Skeletal muscle satellite cell (primary cell): Measurements from ENCODE around the gene MRPS18B.
"Not testable (repeated sequence)": the region's sequence is repeated elsewhere in the genome, so short reads cannot be mapped to it uniquely, and the experiment has no call there.

Experiments
- H3K27me3 ChIP-seq: 2 replicates; pipeline ENCODE4 v1.7.0; 2013; ENCODE audit warnings: low read length; ENCODE audit not compliant: control insufficient read depth, insufficient read depth
- H3K36me3 ChIP-seq: 2 replicates; pipeline ENCODE4 v1.7.0; 2013; ENCODE audit warnings: mild to moderate bottlenecking, control low read depth, low read length; ENCODE audit not compliant: insufficient read depth
- H3K4me1 ChIP-seq: 2 replicates; pipeline ENCODE4 v1.7.0; 2013; ENCODE audit warnings: low read length; ENCODE audit not compliant: control insufficient read depth, insufficient read depth
- H3K4me2 ChIP-seq: 2 replicates; pipeline ENCODE4 v1.7.0; 2013; ENCODE audit warnings: mild to moderate bottlenecking, low read length
- H3K4me3 ChIP-seq: 2 replicates; pipeline ENCODE4 v1.7.0; 2013; ENCODE audit warnings: low read length
- H3K9ac ChIP-seq: 2 replicates; pipeline ENCODE4 v1.7.0; 2013; ENCODE audit warnings: mild to moderate bottlenecking, low read depth, low read length, moderate library complexity
- H3K9me3 ChIP-seq: replicated peaks from 2 replicates; pipeline ENCODE4 v1.7.0; 2013; ENCODE audit warnings: mild to moderate bottlenecking, control low read depth, low read length

The MRPS18B gene

DNA sequence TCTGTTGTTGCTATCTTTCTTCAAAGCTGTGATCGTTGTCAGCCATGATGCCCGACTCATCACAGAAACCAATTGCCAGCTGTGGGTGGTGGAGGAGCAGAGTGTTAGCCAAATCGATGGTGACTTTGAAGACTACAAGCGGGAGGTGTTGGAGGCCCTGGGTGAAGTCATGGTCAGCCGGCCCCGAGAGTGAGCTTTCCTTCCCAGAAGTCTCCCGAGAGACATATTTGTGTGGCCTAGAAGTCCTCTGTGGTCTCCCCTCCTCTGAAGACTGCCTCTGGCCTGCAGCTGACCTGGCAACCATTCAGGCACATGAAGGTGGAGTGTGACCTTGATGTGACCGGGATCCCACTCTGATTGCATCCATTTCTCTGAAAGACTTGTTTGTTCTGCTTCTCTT is 27.1 kb upstream of the MRPS18B start:
- Histone ChIP-seq H3K9me3 (no peaks in the 10 kb centered on the region), H3K36me3 (peaks cover 57% of the 10 kb centered on the region), H3K27me3 (no peaks in the 10 kb centered on the region), H3K4me1 (peaks cover 19% of the 10 kb centered on the region), H3K4me3 (no peak overlapping the region), H3K4me2 (peak overlapping the region; percentile 14), H3K9ac (peak overlapping the region; percentile 67)

DNA sequence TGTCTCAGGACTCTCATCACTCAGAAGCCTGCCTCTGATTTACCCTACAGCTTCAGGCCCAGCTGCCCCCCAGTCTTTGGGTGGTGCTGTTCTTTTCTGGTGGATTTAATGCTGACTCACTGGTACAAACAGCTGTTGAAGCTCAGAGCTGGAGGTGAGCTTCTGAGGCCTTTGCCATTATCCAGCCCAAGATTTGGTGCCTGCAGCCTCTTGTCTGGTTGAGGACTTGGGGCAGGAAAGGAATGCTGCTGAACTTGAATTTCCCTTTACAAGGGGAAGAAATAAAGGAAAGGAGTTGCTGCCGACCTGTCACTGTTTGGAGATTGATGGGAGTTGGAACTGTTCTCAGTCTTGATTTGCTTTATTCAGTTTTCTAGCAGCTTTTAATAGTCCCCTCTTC is 26.6 kb upstream of the MRPS18B start:
- H3K4me3 ChIP-seq = no peak overlapping the region
- H3K4me2 ChIP-seq = peak overlapping the region; percentile 14
- peaks cover 52% of the 10 kb centered on the region for H3K36me3 ChIP-seq
- peak overlapping the region; percentile 67 for H3K9ac ChIP-seq
- H3K9me3 ChIP-seq = no peaks in the 10 kb centered on the region
- no peaks in the 10 kb centered on the region for H3K27me3 ChIP-seq
- peaks cover 19% of the 10 kb centered on the region for H3K4me1 ChIP-seq

DNA sequence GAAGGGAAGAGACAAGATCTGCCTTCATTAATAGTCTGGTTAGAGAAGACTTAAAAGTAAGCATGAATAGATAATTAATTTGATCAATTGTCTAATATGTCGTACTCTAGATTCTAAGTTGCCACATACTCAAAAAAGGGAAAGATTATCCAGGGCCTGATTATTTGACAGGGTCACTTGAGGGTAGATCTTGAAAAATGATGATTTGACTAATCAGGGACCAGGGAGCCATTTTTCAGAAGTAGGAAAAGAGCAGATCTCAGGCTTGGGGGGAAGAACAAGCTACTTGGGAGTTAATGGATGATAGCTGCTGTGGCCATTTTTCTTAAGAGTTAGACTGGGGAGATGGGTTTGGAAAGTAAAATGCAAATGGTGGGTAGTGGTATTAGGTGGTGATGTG is 25.4 kb upstream of the MRPS18B start:
- H3K4me2 ChIP-seq = no peak overlapping the region
- no peaks in the 10 kb centered on the region for H3K9me3 ChIP-seq
- H3K36me3 ChIP-seq = peaks cover 44% of the 10 kb centered on the region
- H3K9ac ChIP-seq = no peak overlapping the region
- H3K4me1 ChIP-seq = peaks cover 19% of the 10 kb centered on the region
- no peaks in the 10 kb centered on the region for H3K27me3 ChIP-seq
- no peak overlapping the region for H3K4me3 ChIP-seq

DNA sequence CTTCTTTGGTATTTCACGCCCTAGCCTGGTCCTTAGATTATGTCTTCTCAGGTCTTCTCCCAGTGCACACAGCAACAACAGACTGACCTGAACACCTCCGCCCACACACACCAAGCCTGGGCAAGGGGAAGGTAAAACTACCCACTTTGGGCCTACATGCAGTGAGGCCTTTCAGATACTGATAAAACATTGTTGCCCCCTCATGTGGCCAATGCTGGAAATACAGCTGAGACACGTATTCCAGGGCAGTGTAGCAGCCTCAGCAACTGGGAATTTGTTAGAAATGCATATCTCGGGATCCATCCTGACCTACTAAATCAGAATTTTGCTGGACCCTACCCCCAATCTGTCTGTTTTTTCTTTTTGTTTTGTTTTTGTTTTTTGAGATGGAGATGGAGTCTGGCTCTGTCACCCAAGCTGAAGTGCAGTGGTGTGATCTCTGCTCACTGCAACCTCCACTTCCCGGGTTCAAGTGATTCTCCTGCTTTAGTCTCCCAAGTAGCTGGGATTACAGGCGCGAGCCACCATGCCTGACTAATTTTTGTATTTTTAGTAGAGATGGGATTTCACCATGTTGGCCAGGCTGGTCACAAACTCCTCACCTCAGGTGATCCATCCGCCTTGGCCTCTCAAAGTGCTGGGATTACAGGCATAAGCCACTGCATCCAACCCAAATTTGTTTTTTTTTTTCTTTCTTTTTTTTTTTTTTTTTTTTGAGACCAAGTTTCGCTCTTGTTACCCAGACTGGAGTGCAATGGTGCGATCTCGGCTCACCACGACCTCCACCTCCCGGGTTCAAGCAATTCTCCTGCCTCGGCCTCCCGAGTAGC is 20.1 kb upstream of the MRPS18B start:
- not testable (repeated sequence) for H3K9me3 ChIP-seq, H3K4me1 ChIP-seq, H3K4me3 ChIP-seq, H3K27me3 ChIP-seq, H3K9ac ChIP-seq, H3K4me2 ChIP-seq
- peaks cover 37% of the 10 kb centered on the region for H3K36me3 ChIP-seq

DNA sequence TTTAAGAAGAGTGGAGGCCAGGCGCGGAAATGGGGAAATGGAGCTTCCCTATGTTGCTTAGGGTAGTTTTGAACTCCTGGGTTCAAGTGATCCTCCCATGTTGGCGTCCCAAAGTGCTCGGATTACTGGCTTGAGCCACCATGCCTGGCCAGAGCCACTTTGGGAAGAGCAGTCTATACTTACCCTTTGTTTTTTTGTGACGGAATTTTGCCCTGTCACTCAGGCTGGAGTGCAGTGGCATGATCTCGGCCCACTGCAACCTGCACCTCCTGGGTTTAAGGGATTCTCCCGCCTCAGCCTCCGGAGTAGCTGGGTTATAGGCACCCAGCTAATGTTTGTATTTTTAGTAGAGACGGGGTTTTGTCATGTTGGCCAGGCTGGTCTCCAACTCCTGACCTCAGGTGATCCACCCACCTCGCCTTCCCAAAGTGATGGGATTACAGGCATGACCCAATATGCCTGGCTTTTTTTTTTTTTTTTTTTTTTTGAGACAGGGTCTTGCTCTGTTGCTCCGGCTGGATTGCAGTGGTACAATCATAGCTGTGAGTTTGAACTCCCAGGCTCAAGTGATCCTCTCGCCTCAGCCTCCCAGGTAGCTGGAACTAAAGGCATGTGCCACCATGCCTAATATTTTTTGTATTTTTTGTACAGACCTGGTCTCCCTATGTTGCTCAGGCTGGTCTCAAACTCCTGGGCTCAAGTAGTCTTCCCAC is 18.6 kb upstream of the MRPS18B start:
- H3K4me3 ChIP-seq = no peak overlapping the region
- no peaks in the 10 kb centered on the region for H3K9me3 ChIP-seq
- H3K4me2 ChIP-seq = no peak overlapping the region
- H3K27me3 ChIP-seq = no peaks in the 10 kb centered on the region
- H3K4me1 ChIP-seq = no peaks in the 10 kb centered on the region
- H3K9ac ChIP-seq = no peak overlapping the region
- H3K36me3 ChIP-seq = peaks cover 51% of the 10 kb centered on the region

DNA sequence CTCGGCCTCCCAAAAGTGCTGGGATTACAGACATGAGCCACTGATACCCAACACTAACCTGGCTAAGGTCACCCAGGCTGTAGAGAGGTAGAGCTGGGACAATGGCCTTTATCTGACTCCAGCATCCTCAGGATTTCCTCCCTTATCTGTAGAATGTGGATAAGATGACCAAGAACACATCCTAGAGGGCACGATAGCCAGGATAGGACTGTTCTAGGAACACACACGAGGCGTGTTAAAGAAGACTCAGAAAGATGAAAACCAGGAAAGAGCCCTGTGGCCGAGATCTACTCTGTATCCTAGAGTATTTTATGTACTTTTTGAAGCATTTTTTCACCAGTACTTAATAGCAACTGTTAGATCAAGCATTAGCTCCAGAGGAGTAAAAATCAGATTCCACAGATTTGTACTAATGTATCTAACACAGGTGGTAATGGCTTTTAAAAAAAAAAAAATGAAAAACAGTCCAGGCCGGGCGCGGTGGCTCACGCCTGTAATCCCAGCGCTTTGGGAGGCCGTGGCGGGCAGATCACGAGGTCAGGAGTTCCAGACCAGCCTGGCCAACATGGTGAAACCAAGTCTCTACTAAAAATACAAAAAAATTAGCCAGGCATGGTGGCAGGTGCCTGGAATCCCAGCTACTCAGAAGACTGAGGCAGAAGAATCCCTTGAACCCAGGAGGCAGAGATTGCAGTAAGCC is 17.9 kb upstream of the MRPS18B start:
- Histone ChIP-seq H3K4me2 (no peak overlapping the region), H3K27me3 (no peaks in the 10 kb centered on the region), H3K4me1 (no peaks in the 10 kb centered on the region), H3K9ac (no peak overlapping the region), H3K36me3 (peaks cover 54% of the 10 kb centered on the region), H3K9me3 (no peaks in the 10 kb centered on the region), H3K4me3 (no peak overlapping the region)

DNA sequence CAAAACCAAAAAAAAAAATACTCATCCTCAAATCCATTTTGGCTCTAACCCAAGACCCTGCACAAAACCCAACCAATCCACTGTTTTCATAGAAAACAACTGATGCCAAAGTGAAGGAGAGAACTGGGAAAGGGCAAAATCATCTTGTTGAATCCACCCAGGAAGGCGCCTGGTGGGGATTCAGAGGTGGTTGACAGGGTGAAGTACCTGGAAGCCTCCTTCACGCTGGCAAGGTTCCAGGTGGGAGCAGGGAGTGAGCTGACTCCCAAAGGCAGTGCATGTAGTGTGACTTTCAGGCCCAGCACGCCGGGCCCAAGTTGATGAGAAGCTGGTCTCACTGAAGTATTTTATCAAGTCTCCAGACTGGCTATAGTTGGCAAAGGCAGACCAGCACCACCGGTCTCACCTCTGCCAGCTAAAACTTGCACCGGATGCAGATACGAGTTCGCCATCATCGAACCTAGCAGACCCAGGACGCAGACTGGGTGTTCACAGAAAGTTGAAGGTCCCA is 17.1 kb upstream of the MRPS18B start:
- Histone ChIP-seq H3K9ac (no peak overlapping the region), H3K27me3 (no peaks in the 10 kb centered on the region), H3K4me2 (no peak overlapping the region), H3K36me3 (peaks cover 58% of the 10 kb centered on the region), H3K4me1 (no peaks in the 10 kb centered on the region), H3K4me3 (no peak overlapping the region), H3K9me3 (no peaks in the 10 kb centered on the region)

DNA sequence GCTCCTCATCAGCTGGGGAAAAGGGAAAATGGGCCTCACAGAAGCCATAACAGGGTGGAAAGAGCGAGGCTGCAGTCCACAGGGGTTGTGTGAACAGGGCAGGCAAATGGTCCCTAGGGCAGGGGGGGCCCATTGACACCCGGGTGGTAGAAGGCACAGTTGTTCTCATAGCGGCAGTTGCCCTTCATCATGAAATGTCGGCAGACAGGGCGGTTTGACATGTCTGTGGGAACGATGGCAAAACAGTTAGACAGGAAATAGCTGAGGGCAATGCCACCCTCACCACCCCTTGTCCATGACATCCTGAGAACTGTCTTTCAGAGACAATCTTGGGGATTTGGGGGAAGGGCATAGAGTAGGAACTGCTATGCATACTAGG is 16.2 kb upstream of the MRPS18B start:
- H3K36me3 ChIP-seq = peaks cover 66% of the 10 kb centered on the region
- no peak overlapping the region for H3K4me2 ChIP-seq
- H3K9me3 ChIP-seq = no peaks in the 10 kb centered on the region
- H3K4me3 ChIP-seq = no peak overlapping the region
- no peaks in the 10 kb centered on the region for H3K27me3 ChIP-seq
- no peaks in the 10 kb centered on the region for H3K4me1 ChIP-seq
- no peak overlapping the region for H3K9ac ChIP-seq

DNA sequence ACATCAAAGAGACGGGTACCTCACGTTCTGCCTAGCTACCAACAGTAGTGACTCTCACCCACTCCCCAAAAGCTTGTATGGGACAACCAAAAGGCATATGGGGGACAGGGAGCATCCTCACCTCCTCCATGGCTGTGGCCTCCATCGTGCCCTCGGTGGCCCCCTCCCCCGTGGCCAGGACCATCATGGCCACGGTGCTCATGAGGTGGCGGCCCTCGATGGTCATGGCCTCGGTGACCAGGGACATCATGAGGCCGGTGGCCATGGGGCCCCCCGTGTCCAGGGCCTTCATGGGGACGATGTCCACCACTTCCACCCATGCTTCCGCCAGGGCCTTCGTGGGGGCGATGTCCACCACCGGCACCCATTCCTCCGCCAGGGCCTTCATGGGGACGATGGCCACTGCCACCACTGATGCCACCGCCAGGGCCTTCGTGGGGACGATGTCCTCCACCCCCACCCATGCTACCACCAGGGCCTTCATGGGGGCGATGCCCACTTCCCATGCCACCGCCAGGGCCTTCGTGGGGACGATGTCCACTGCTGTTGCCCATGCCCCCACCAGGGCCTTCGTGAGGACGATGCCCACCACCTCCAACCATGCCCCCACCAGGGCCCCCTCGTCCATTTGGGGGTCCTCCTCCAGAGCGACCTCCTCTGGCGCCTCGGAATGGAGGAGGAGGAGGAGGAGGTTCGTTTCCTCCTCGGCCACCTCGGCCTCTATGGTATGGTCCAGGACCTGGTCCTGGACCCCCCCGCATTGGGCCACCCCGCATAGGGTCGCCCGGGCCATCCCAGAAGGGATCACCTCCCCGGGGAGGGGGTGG is 15.6 kb upstream of the MRPS18B start:
- Histone ChIP-seq H3K9ac (no peak overlapping the region), H3K27me3 (no peaks in the 10 kb centered on the region), H3K4me3 (no peak overlapping the region), H3K9me3 (no peaks in the 10 kb centered on the region), H3K4me1 (no peaks in the 10 kb centered on the region), H3K36me3 (peaks cover 72% of the 10 kb centered on the region), H3K4me2 (no peak overlapping the region)

DNA sequence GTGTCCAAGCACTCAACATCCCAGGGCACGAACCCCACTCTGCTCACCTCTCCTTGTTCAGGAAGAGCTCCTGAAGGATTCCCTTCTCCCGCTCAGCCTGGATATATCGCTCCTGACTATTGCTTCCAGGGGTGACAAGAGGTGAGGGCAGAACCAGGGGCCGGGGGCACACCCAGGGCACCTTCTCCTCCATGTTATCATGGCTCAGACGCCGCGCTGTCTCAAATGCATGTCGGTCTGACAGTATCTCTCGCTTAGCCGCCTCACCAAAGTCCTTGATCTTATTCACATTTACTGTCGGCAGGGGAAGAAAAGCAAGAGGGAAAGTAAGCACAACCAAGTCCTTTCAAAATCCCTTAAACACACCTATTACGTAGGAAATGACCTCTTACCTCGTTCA is 13.7 kb upstream of the MRPS18B start:
- Histone ChIP-seq H3K36me3 (peaks cover 88% of the 10 kb centered on the region), H3K4me2 (no peak overlapping the region), H3K4me1 (no peaks in the 10 kb centered on the region), H3K9ac (no peak overlapping the region), H3K4me3 (no peak overlapping the region), H3K9me3 (no peaks in the 10 kb centered on the region), H3K27me3 (no peaks in the 10 kb centered on the region)

DNA sequence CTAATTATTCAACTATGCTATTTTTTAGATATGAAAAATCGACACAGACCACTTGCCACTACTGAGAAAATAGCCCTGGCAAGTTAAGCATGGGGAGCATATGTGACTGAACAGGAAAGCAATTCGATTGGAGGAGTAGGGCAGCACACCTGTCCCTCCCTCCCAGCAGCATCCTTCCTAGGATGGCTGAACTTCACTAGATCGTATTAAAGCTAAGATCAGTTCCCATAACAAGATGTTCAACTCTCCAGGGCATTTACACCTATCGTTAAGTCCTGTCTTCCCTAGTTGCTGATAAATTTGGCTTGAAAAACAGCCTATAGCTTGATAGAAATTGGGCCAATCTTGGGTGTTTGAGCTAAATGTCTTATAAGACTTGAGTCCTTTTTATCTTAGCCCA is 7.6 kb upstream of the MRPS18B start:
- H3K27me3 ChIP-seq = no peaks in the 10 kb centered on the region
- H3K9ac ChIP-seq = no peak overlapping the region
- no peaks in the 10 kb centered on the region for H3K9me3 ChIP-seq
- H3K4me3 ChIP-seq = no peak overlapping the region
- peaks cover 22% of the 10 kb centered on the region for H3K4me1 ChIP-seq
- H3K4me2 ChIP-seq = no peak overlapping the region
- peaks cover 50% of the 10 kb centered on the region for H3K36me3 ChIP-seq
